Measurements from ENCODE around the gene ARMC8. TPM values are rescaled to one million over a fixed set of nuclear protein-coding genes. Genes with fewer than 3 reads are reported as not detected.

ARMC8 gene
- total RNA-seq, 2 experiments from 2014 or later, result 48.8 to 57.1 TPM

DNA sequence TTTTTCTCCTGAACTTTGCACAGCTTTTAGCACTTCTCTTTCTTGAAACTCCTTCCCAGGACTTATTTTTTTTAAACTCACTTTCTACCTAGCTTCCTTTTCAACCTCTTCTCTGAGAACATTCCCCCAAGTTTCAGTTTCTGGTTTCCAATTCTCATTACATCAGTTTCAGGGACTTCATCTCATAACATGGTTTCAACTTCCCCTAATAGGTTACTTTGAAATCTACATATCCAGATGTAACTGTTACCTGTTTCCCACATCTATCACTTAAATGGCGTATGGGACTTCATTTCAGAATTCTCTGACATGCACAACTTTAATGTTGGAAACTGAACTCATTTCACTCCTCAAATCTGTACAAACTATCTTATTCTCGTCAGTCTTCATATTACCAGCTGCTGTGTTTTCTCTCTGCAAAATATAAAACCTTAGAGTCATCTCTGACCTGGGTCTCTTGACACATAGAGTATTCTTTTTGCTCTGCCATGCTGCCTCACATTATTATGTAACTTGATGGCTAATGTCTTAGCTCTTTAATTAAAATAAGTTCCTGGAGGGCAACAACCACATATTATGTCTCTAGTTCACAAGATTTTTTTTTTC is 84.2 kb downstream of the ARMC8 start:
- no peaks in the 10 kb centered on the region for H3K9me2 ChIP-seq (ENCODE audit: insufficient read depth, low read length)
- no peaks in the 10 kb centered on the region for H3K4me1 ChIP-seq (ENCODE audit: insufficient read depth, low read length, poor library complexity, severe bottlenecking)
- POLR2A ChIA-PET, result interaction anchor here (0.6 to 1.7 kb wide), 10 partner anchors 10 to 590 kb away, joined by 3 to 8 read pairs (median 4); no protein-coding TSS in a partner anchor
- H3K4me3 ChIP-seq (ENCODE audit: low read depth, low read length, poor library complexity, severe bottlenecking), result no peak overlapping the region
- no peak overlapping the region for H2AFZ ChIP-seq (ENCODE audit: low read length)
- H4K20me1 ChIP-seq (ENCODE audit: insufficient read depth, low read length), result no peaks in the 10 kb centered on the region
- intact Hi-C loops (cut with micrococcal nuclease; ENCODE audit: unreplicated experiment), result no loop called here
- H3K9me3 ChIP-seq (ENCODE audit: low read length), result no peaks in the 10 kb centered on the region
- H3K79me2 ChIP-seq (ENCODE audit: insufficient read depth, low read depth, low read length), result no peaks in the 10 kb centered on the region
- H3K36me3 ChIP-seq (ENCODE audit: insufficient read depth, low read length), result peaks cover 57% of the 10 kb centered on the region
- no peak overlapping the region for H3K27ac ChIP-seq (ENCODE audit: low read depth, low read length, poor library complexity, severe bottlenecking)
- H3K4me2 ChIP-seq (ENCODE audit: low read length), result no peak overlapping the region
- CTCF ChIA-PET (ENCODE audit: unreplicated experiment), result no interaction called here
- DNase-seq (ENCODE audit: low spot score), result no peak
- no TSS peak for BruUV-seq (replicated peaks)
- TF ChIP-seq, protein P1, sequence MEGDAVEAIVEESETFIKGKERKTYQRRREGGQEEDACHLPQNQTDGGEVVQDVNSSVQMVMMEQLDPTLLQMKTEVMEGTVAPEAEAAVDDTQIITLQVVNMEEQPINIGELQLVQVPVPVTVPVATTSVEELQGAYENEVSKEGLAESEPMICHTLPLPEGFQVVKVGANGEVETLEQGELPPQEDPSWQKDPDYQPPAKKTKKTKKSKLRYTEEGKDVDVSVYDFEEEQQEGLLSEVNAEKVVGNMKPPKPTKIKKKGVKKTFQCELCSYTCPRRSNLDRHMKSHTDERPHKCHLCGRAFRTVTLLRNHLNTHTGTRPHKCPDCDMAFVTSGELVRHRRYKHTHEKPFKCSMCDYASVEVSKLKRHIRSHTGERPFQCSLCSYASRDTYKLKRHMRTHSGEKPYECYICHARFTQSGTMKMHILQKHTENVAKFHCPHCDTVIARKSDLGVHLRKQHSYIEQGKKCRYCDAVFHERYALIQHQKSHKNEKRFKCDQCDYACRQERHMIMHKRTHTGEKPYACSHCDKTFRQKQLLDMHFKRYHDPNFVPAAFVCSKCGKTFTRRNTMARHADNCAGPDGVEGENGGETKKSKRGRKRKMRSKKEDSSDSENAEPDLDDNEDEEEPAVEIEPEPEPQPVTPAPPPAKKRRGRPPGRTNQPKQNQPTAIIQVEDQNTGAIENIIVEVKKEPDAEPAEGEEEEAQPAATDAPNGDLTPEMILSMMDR (conservative IDR thresholded peaks at IDR 0.05; ENCODE audit: low read length), result no peak
- no peak for TF ChIP-seq EZH2phosphoT487 (IDR thresholded peaks at IDR 0.05; ENCODE audit: borderline replicate concordance, low read depth, low read length)

DNA sequence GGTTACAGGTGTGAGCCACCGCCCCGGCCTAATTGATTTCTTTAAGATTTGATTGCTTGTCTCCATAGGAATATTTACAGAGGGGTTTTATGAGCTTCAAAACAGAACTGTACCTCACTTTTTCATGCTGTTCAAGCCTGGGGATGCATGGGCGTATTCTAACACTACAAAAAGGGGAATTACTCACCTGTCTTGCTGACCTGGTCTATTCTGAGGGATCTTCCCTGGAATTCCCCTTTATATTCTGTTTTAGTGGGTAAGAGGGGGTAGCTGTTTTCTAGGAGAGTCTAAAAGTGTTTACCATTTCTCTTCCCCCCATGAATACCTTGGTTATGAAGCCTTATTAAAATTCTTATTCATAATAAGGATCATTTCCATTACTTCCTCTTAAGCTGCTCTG is 94.5 kb downstream of the ARMC8 start:
- H4K20me1 ChIP-seq (ENCODE audit: insufficient read depth, low read length), result no peaks in the 10 kb centered on the region
- POLR2A ChIA-PET, result no interaction called here

DNA sequence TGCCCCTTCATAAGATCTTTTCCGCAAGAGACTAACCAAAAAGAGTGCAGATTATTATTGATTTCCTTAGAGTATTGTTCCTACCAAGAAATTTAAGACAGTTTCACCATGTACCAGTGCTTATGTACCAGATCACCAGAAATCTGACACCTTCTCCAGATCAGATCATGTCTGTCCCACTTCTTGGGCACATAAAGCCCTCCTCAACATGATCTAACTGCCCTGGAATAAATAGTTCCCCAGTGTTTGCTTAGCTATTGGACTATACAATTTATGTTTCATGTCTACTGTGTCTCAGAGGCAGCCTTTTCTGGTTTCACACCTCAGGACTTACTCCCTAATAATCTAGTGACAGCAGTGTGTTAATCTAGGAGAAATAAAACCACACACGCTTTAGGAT is 95.7 kb downstream of the ARMC8 start:
- ChIA-PET CTCF (ENCODE audit: unreplicated experiment) (no interaction called here), POLR2A (interaction anchor here (0.6 to 1.3 kb wide), 2 partner anchors 12 to 413 kb away, joined by 3 to 4 read pairs; no protein-coding TSS in a partner anchor)

More for the DNA sequence above, 94.5 kb downstream of the ARMC8 start:
- H3K27ac ChIP-seq (ENCODE audit: low read depth, low read length, poor library complexity, severe bottlenecking), result no peak overlapping the region
- H2AFZ ChIP-seq (ENCODE audit: low read length), result no peak overlapping the region
- H3K4me2 ChIP-seq (ENCODE audit: low read length), result no peak overlapping the region
- no peaks in the 10 kb centered on the region for H3K9me2 ChIP-seq (ENCODE audit: insufficient read depth, low read length)
- no peaks in the 10 kb centered on the region for H3K79me2 ChIP-seq (ENCODE audit: insufficient read depth, low read depth, low read length)
- H3K4me1 ChIP-seq (ENCODE audit: insufficient read depth, low read length, poor library complexity, severe bottlenecking), result no peaks in the 10 kb centered on the region
- H3K9me3 ChIP-seq (ENCODE audit: low read length), result no peaks in the 10 kb centered on the region
- peaks cover 51% of the 10 kb centered on the region for H3K36me3 ChIP-seq (ENCODE audit: insufficient read depth, low read length)
- CTCF ChIA-PET (ENCODE audit: unreplicated experiment), result no interaction called here
- no TSS peak for BruUV-seq (replicated peaks)
- no peak overlapping the region for H3K4me3 ChIP-seq (ENCODE audit: low read depth, low read length, poor library complexity, severe bottlenecking)
- DNase-seq (ENCODE audit: low spot score), result no peak
- intact Hi-C loops (cut with micrococcal nuclease; ENCODE audit: unreplicated experiment), result no loop called here
- TF ChIP-seq, protein P1 (conservative IDR thresholded peaks at IDR 0.05; ENCODE audit: low read length), result no peak
- no peak for TF ChIP-seq EZH2phosphoT487 (IDR thresholded peaks at IDR 0.05; ENCODE audit: borderline replicate concordance, low read depth, low read length)

More for the DNA sequence above, 95.7 kb downstream of the ARMC8 start:
- no TSS peak for BruUV-seq (replicated peaks)
- TF ChIP-seq EZH2phosphoT487 (IDR thresholded peaks at IDR 0.05; ENCODE audit: borderline replicate concordance, low read depth, low read length), result no peak
- TF ChIP-seq, protein P1 (conservative IDR thresholded peaks at IDR 0.05; ENCODE audit: low read length), result no peak
- Histone ChIP-seq H3K4me2 (ENCODE audit: low read length) (no peak overlapping the region), H3K36me3 (ENCODE audit: insufficient read depth, low read length) (peaks cover 59% of the 10 kb centered on the region), H4K20me1 (ENCODE audit: insufficient read depth, low read length) (no peaks in the 10 kb centered on the region), H3K79me2 (ENCODE audit: insufficient read depth, low read depth, low read length) (no peaks in the 10 kb centered on the region), H3K4me3 (ENCODE audit: low read depth, low read length, poor library complexity, severe bottlenecking) (no peak overlapping the region), H3K27ac (ENCODE audit: low read depth, low read length, poor library complexity, severe bottlenecking) (no peak overlapping the region), H3K9me2 (ENCODE audit: insufficient read depth, low read length) (no peaks in the 10 kb centered on the region), H3K9me3 (ENCODE audit: low read length) (no peaks in the 10 kb centered on the region), H3K4me1 (ENCODE audit: insufficient read depth, low read length, poor library complexity, severe bottlenecking) (no peaks in the 10 kb centered on the region), H2AFZ (ENCODE audit: low read length) (no peak overlapping the region)
- DNase-seq (ENCODE audit: low spot score), result no peak
- intact Hi-C loops (cut with micrococcal nuclease; ENCODE audit: unreplicated experiment), result no loop called here
